ENCODE data around the gene MOG. TPM values are rescaled to one million over a fixed set of nuclear protein-coding genes. Genes with fewer than 3 reads are reported as not detected.

MOG gene
- total RNA-seq, 1 experiment from 2014 or later: not detected

DNA sequence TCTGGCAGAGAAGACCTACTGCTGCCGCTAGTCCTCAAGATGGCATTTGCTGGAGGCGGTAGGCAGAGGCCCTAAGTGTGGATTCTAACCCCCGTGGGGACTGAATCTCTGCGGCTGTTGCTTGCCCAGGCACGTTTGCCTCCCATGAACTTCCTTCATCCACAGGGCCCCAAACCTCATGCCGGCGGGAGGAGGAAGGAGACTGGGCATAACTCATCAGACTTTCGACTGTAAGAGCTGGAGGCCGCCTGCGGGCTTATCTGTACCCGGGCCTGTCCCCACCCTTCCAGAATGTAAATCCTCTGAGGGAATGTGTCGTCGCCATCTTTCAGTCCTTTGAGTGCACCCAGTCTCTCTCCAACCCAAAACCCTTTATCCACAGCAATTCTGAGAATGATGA is 23.1 kb downstream of the MOG start:
- H2AFZ ChIP-seq: no peak overlapping the region
- no peaks in the 10 kb centered on the region for H4K20me1 ChIP-seq (ENCODE audit: insufficient read depth)
- no peak for TF ChIP-seq EZH2 (IDR thresholded peaks at IDR 0.05; ENCODE audit: low read depth)
- TF ChIP-seq, protein P1, sequence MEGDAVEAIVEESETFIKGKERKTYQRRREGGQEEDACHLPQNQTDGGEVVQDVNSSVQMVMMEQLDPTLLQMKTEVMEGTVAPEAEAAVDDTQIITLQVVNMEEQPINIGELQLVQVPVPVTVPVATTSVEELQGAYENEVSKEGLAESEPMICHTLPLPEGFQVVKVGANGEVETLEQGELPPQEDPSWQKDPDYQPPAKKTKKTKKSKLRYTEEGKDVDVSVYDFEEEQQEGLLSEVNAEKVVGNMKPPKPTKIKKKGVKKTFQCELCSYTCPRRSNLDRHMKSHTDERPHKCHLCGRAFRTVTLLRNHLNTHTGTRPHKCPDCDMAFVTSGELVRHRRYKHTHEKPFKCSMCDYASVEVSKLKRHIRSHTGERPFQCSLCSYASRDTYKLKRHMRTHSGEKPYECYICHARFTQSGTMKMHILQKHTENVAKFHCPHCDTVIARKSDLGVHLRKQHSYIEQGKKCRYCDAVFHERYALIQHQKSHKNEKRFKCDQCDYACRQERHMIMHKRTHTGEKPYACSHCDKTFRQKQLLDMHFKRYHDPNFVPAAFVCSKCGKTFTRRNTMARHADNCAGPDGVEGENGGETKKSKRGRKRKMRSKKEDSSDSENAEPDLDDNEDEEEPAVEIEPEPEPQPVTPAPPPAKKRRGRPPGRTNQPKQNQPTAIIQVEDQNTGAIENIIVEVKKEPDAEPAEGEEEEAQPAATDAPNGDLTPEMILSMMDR (conservative IDR thresholded peaks at IDR 0.05): no peak
- peaks cover 24% of the 10 kb centered on the region; the same call in 1 of the 2 replicates for H3F3A ChIP-seq (ENCODE audit: insufficient read depth, low read depth)
- no peaks in the 10 kb centered on the region for H3K9me3 ChIP-seq (ENCODE audit: insufficient read depth, low read depth)
- H3K79me2 ChIP-seq (ENCODE audit: low read depth): no peaks in the 10 kb centered on the region
- DNase-seq: no peak
- H3K27ac ChIP-seq: no peak overlapping the region
- no peak overlapping the region for H3K4me2 ChIP-seq
- H3K27me3 ChIP-seq (ENCODE audit: insufficient read depth, low read depth): no peaks in the 10 kb centered on the region
- intact Hi-C loops (cut with micrococcal nuclease; ENCODE audit: unreplicated experiment): no loop called here
- no peaks in the 10 kb centered on the region for H3K36me3 ChIP-seq (ENCODE audit: low read depth)
- BruUV-seq (replicated peaks): no TSS peak
- POLR2A ChIA-PET (ENCODE audit: unreplicated experiment): no interaction called here
- CTCF ChIA-PET: no interaction called here
- H3K4me3 ChIP-seq: no peak overlapping the region
- peaks cover 28% of the 10 kb centered on the region for H3K4me1 ChIP-seq (replicated peaks; ENCODE audit: insufficient read depth)
- H3K9me2 ChIP-seq (ENCODE audit: insufficient read depth): no peaks in the 10 kb centered on the region

- ChIA-PET POLR2A (ENCODE audit: unreplicated experiment) (no interaction called here), CTCF (no interaction called here)
- Histone ChIP-seq H3K79me2 (ENCODE audit: low read depth) (no peaks in the 10 kb centered on the region), H3K4me3 (no peak overlapping the region), H3K27me3 (ENCODE audit: insufficient read depth, low read depth) (no peaks in the 10 kb centered on the region), H3F3A (ENCODE audit: insufficient read depth, low read depth) (peaks cover 24% of the 10 kb centered on the region; the same call in 1 of the 2 replicates), H2AFZ (no peak overlapping the region), H3K36me3 (ENCODE audit: low read depth) (no peaks in the 10 kb centered on the region), H3K4me2 (no peak overlapping the region), H3K27ac (no peak overlapping the region), H3K4me1 (replicated peaks; ENCODE audit: insufficient read depth) (peaks cover 28% of the 10 kb centered on the region), H4K20me1 (ENCODE audit: insufficient read depth) (no peaks in the 10 kb centered on the region), H3K9me2 (ENCODE audit: insufficient read depth) (no peaks in the 10 kb centered on the region), H3K9me3 (ENCODE audit: insufficient read depth, low read depth) (no peaks in the 10 kb centered on the region)
- intact Hi-C loops (cut with micrococcal nuclease; ENCODE audit: unreplicated experiment): no loop called here
- DNase-seq: no peak
- no peak for TF ChIP-seq EZH2 (IDR thresholded peaks at IDR 0.05; ENCODE audit: low read depth)
- TF ChIP-seq, protein P1 (conservative IDR thresholded peaks at IDR 0.05): no peak
- no TSS peak for BruUV-seq (replicated peaks)
These were observed 23.5 kb downstream of the MOG start for GRCh38 chr6:29680416-29680815.

GRCh38 chr6:29680904-29681303 is 24.0 kb downstream of the MOG start, which contains the start of gene ZFP57:
TSS of gene ZFP57 (minus strand) at chr6:29681152. CDS start at chr6:29677003, 4,149 bp downstream.
- Histone ChIP-seq H3K9me3 (ENCODE audit: insufficient read depth, low read depth) (no peaks in the 10 kb centered on the region), H3K9me2 (ENCODE audit: insufficient read depth) (no peaks in the 10 kb centered on the region), H4K20me1 (ENCODE audit: insufficient read depth) (no peaks in the 10 kb centered on the region), H3K79me2 (ENCODE audit: low read depth) (no peaks in the 10 kb centered on the region), H3K27ac (no peak within 1 kb of the TSS), H3K4me1 (replicated peaks; ENCODE audit: insufficient read depth) (peaks cover 28% of the 10 kb centered on the region), H3K4me2 (no peak within 1 kb of the TSS), H3K27me3 (ENCODE audit: insufficient read depth, low read depth) (no peaks in the 10 kb centered on the region), H2AFZ (no peak within 1 kb of the TSS), H3K4me3 (no peak within 1 kb of the TSS), H3K36me3 (ENCODE audit: low read depth) (no peaks in the 10 kb centered on the region), H3F3A (ENCODE audit: insufficient read depth, low read depth) (peaks cover 24% of the 10 kb centered on the region; the same call in 1 of the 2 replicates)
- POLR2A ChIA-PET (ENCODE audit: unreplicated experiment): no interaction called here
- DNase-seq: no peak
- TF ChIP-seq EZH2 (IDR thresholded peaks at IDR 0.05; ENCODE audit: low read depth): no peak
- TF ChIP-seq, protein P1 (conservative IDR thresholded peaks at IDR 0.05): no peak
- CTCF ChIA-PET: no interaction called here
- intact Hi-C loops (cut with micrococcal nuclease; ENCODE audit: unreplicated experiment): no loop called here
- BruUV-seq (replicated peaks): no TSS peak
